GM19468 (cell line): ENCODE data around the gene MLC1.

Experiments used
- ATAC-seq: cut with Tn5 transposase; IDR thresholded peaks from one replicate; pipeline ENCODE4 v1.9.1; 2021; ENCODE audit warnings: mild to moderate bottlenecking, moderate library complexity, moderate number of reproducible peaks; ENCODE audit not compliant: unreplicated experiment; ENCODE audit errors: extremely low read depth

MLC1 gene

DNA sequence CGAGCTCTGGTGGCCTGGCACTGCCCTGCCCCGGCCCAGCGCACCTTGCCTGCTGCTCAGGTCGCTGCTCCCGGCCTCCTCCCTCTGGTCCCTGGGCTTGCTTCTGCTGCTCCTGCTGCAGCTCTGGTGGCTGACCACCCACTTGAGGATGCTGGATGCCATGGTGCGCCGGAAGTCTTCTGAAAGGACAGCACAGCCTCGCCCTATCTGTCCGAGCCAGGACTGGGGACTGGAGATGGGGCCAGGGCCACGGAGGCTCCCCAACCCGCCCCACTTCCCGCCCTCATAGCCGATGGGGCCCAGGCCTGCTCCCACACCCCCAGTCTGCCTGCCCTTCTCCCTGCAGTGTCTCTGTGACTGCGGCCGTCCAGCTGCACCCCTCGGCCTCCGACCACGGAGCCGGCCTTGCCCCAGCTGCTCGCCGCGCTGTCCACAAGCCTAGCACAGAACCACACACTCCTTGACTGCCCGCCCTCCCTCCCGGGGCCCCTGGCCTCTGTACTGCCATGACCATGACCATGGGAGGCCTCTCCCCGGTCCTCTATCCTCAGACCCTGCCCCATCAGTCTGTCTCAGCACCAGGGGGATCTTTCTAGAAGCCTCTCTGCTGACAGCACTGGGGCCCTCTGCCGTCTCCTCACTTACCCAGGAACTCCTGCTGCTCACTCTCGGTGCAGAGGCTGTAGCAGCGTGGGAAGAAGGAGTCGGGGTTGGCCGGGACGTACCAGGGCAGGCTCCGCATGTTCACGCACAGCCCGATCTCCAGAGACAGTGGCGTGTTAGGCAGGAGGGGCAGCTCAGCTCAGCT, 39.8 kb downstream of the MLC1 start:
- ATAC-seq: no peak

DNA sequence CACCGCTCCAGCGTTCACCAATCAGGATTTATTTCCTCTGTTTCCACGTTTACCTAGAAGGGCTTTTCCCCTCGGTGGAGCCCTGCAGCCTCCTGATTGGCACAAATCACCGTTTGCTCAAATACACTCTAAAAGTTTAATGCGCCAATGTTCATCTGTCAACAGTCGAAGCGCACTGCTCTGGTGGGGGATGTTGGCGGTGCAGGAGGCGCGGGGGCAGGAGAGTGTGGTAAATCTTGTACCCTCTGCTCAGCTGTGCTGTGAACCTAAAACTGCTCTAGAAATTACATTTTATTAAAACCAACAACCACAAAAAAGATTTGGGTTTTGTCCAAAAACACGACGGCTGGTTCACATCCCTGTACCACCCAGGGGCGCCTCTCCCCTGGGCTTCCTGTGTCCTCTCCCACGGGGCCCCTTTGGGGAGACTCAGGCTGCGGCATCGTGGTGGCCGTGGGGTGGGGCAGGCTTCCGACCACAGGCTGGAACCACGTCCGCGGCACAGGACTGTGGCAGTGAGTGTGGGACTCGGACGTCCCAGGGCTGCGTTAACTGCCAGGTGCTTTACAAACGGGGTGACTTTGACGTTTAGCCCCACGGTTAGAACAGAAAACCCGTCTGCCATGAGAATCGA, 40.6 kb downstream of the MLC1 start:
- ATAC-seq: no peak

DNA sequence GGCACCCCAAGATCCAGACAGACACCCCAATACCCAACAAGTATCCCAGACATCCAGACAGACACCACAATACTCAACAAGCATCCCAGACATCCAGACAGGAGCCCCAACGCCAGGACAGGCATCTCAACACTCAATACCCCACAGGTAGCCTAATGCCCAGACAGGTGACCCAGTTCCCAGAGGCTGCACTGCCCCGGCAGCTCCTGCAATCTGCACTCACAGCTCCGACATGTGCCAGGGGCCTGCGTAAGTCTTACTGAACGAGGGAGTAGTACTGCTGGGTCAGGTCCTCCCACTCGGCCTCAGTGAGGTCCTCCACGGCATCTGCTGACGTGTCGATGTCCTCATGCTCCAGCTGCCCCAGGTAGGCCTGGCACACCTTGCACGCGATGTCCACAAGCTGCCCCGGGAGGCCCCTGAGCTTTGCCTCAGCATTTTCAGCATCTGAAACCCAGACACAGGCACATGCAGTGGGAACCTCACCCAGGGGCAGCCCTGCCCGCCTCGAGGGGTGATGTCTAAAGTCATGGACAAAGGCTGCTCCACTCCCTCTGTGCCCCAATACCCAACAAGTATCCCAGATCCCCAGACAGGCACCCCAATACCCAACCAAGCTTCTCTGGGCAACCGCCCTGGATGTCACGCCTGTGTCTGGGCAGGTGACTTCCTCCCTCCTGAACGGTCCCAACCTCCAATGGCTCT, 43.7 kb downstream of the MLC1 start:
- ATAC-seq: no peak

DNA sequence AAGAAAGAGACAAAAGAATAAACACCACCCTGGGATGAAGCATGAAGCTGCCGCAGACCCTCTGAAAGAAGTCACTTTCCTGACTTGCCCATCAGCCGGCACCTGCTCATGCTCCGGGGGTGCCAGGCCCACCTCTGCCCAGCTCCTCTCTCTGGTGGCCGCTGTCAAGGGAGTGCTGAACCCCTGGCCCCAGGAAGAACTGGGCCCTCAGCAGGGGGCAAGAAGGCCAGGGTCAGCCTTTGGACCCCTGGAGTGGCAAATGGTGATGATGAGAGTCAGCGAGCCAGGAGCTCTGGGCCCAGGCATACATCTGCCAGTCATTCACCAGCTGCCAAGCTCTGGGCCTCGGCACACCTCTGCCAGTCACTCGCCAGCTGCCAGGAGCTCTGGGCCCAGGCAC, 44.5 kb downstream of the MLC1 start:
- no peak for ATAC-seq

DNA sequence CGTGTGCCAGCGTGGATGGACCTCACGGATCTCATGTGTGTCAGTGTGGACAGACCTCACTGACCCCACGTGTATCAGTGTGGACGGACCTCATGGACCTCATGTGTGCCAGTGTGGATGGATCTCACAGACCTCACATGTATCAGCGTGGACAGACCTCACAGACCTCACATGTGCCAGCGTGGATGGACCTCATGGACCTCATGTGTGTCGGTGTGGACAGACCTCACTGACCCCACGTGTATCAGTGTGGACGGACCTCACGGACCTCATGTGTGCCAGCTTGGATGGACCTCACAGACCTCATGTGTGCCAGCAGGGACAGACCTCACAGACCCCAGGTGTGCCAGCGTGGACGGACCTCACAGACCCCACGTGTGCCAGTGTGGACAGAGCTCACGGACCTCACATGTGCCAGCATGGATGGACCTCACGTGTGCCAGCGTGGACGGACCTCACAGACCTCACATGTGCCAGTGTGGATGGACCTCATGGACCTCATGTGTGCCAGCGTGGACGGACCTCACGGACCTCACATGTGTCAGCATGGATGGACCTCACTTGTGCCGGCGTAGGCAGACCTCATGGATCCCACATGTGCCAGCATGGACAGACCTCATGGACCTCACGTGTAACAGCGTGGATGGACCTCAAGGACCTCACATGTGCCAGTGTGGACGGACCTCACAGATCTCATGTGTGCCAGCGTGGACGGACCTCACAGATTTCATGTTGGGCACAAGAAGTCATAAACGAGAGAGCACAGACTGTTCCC, 45.4 kb downstream of the MLC1 start:
- no peak for ATAC-seq

DNA sequence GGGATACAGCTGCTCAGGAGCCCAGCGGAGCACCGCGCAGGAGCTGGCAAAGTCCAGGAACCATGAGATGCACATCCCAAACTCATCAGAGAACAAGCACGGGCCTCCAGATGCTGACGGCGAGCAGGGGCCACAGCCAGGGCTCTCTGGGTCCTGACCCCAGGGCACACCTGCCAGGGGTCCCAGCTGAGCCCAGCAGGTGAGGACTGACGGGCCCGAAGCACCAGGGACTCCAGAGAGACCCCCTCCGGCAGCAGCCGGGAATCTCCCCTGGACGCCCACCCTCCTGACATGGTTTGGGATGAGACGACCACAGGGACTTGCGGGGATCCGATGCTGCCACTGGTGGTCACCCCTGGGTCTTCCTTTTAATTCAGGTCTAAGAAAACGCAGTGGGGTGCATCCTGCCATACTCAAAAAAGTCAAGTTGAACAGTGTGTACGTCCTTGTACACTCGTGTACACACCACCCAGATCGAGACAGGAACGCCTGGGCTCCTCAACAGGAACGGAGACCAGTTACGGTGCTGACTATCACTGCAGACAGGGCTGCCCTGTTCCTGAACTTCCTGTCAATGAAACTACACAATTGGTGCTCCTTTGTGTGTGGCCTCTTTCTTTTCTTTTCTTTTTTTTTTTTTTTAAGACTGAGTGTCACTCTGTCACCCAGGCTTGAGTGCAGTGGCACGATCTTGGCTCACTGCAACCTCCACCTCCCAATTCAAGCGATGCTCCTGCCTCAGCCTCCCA, 49.1 kb downstream of the MLC1 start:
- no peak for ATAC-seq

DNA sequence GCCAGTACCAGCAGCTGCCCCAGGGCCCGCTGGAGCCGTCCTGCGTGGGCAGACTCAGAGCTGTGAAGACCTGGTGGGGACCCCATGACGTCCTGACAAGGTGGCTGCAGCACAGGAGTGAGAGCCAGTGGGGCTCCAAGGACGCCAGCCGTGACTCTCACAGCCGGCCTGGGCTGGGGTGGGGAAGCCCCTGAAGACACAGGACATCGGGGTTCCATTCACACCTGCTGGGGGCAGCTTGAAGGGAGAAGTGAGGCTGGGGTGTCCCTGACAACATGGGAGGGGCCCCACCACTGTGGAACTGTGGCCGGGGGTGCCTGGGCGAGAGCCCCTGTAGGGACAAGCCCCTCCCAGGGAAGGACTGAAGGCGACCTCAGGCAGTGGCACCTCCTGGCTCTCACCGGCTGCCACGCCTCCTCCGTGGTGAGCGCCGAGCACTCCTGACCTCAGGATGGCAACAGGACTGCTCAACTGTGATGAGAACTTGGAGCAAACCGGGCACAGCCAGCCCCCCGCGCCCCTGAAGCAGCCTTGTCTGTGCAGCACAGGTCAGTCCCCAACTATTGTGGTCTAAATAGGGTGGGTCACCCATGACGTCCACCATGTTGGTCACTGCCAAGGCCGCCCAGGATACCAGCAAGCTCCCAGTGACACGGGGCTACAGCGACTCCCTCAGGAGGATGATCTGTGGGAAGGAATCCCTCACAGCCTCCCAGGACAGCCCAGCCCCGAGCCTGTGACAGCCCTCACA, 49.9 kb downstream of the MLC1 start:
- no peak for ATAC-seq

DNA sequence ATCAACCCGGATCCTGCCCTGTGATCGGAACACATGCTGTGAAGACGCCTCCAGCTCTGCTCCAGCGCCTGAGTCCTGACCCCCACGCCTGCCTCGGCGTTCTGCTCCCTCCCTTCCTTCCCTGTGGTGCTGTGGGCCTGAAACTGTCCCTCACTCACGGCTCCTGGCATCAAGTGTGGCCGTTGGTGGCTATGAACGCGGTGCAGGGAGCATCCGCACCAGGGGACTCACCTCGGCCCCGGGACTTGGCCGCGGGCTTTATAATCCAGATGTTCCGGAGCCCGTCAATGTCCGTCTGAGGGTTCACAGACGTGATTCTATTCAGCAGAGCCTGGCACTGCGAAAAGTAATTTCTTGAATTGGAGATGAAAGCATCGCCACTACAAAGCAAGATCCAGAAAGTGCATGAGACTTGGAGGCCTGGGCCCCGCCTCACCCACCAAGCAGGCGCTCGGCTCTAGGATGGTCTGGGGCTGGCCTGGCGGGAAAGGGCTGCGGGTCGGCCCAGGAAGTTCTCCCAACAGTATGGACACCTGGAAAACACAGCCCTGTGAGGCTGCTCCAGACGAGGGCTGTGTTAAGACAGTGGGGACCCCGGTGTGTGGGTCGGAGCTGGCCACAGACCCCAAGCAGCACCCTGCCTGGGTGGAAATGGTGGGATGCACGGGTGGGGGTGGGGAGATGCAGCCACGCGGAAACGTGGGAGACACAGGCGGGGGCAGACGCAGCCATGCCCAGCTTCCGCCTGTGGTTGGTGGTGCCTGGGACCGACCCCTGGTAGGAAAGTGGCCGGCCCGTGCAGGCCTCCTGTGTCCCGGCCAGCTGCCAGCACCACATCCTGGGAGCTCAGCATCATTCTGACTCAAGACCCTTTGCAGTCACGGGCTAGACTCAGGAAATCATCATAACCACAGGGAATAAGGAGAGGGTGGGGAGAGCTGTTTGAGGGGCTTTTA, 50.8 kb downstream of the MLC1 start:
- no peak for ATAC-seq

DNA sequence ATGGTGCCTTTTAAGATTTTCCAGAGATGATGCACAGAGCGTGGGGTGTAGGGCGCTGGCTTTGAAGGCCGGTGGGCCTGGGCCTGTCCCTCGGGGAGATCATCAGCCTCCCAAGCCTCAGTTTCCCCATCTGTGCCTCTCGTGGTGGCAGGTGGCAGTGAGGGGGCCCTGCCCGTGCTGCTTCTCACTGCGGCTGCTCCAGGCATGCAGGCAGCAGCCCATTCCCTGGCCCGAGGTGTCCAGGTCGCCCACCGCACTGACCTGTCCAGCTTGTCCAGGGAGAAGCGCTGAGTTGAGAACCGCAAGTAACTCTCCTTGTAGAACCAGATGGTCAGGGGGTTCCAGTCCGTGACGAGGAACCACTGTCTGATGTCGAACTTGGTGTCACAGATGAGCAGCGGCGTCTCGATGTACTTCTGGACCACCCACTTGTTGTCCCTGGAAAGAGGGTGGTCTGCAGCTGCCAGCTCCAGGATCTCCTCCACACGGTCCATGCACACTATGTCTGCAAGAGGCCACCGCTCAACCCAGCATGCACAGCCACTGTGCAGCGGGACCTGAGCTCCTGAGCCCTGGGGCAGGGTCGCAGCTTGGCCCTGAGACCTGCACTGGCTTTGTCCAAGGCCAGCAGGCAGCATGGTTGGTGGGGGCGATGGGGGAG, 52.2 kb downstream of the MLC1 start:
- no peak for ATAC-seq

DNA sequence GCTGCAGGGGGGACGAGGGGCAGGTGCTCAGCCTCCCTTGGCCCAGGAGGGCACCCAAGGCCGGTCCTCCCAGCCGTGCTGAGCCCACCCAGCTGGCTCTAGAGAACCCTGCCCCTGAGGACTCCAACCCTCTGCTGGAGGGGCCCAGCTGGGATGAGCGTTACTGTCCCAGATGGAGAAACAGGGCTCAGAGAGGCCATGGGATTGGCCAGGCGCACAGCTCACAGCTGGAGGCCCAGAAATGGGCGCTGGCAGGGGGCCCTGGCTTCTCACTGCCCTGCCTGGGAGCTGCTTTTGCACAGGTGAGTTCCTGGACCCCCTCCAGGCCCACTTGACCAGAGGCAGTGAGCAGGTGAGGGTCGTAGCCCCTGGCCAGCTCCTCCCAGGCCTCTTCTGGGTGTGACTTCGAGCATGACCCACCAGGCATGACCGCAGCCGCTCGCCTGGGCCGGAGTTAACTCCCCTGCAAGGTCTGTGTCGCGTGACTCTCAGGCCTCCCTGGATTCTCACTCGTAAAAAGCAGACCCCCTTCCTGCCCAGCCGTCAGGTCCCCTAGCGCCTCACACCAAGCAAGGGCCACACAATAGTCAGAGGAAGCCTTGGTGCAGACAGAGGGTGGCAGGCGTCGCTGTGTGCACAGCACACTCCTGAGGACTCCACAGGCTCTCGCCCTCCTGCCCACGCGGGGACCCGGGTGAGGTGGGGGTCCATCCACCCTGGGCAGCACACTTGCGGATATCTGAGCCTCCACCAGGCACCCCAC, 52.9 kb downstream of the MLC1 start:
- ATAC-seq: no peak

DNA sequence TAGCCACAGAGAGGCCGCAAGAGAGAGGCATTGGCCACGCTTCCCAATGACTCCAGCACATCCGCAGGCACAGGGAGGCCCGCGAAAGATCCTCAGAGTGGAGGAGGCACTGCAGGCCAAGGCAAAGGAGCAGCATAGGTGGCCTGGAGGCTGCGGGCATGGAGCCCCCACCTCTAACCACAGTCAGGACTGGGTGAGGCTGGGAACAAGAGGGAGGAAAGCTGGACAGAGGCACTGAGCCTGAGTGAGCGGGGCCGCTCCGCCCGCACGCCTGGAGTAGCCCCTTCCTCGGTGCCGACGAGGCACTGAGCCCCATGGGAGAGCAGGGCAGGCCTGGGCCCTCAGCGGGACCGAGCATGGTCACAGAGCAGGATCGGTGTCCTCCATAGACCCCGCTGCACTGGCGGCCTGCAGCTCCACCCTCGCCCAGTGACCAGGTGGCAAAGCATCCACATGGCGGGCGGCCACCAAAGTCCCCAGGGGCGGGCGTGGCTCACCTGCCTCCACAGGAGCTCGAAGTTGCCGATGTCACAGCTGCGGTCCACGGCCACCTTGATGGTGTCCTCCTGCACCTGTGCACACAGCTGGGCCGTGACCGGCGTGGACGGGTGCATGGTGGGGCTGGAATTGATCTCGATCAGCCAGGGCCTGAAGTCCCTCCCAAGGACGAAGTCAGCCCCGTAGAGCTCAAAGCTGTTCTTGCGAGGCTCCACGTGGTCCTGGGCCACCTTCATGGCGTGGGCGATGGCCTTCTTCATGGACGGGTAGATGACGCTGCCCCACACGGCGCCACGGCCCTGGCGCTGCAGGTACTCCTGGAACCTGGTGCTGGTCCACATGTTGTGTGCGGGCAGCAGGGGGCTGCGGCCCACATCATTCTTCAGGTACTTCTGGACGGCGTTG, 53.8 kb downstream of the MLC1 start:
- ATAC-seq: no peak

DNA sequence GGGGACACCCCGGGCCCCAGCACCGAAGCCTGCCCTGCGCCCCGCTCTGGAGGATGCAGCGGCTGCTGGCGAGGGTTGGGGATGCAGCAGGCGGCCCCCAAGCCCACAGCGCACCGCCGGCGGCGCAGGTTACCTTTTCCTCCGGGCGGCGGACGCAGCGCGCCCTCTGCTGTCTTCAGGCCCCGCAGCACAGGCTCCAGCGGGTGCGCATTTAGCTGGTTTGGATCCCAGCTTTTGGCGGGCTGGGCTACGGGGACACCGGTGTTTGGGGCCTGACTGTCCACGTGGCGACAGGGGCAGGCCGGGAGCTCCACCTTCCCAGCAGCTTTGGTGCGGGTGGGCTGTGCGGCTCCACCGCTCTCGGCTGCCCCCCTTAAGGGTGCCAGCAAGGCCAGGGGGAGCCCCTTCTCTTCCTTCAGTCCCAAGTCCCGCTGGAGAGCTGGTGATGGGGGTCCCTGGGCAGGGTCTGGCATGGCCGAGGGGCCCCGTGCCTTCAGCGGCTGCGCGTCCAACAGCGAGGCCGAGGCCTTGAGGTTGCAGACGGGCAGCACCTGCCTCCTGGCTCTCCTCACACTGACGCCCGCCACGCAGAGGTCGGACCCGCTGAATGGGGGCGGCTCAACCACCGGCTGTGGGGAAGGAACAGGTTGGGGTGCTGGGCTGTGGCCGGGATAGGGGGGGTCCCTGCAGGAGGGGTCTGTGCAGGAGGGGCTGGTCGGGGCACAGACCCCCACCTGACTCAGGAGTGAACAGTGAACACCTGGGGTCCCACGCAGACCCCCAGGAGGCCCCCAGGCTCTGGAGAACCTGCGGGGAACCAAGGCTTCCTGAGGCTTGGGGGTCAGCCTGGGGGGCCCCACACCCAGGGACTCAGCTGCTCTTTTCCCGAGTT, 54.7 kb downstream of the MLC1 start:
- no peak for ATAC-seq

DNA sequence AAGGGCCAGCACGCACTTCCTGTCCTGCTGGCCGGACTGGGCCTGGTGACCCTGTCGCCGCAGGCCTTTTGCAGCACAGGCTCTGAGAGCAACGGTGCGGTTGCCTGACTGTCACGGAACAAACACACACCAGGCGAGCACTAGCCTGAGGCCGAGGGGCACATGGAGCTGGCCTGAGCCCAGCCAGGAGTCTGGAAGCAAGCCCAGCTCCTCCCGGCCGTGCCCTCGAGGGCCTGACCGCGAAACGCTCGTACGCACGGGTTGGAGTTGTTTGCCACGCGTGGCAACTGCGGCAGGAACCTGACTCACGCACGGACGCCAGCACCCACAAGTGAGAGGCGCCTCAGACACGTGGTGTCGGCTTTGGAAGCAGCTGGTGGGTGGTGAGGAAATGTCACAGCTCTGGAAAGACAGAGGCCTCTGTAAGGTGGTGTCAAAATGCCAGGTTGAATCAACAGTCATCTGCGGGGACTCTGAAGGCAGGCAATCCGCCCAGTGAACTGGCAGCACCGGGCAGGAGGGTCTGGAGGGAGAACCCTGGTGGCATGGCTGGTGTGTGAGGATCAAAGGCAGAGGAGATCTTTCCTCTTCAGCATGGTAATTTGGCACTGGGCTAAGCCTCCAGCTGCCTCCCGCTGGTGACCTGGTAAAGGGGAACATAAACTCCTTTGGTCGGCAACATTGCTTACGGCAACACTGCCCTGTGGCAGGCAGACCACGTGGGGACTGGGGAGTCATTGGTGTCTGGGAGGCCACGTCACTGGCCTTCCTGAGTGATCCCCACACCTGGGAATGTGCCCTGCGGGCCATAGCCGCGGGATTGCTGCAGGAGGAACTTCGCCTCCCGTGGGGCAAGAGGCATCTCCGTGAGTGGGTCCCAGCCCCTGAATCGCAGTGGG, 57.3 kb downstream of the MLC1 start:
- no peak for ATAC-seq

DNA sequence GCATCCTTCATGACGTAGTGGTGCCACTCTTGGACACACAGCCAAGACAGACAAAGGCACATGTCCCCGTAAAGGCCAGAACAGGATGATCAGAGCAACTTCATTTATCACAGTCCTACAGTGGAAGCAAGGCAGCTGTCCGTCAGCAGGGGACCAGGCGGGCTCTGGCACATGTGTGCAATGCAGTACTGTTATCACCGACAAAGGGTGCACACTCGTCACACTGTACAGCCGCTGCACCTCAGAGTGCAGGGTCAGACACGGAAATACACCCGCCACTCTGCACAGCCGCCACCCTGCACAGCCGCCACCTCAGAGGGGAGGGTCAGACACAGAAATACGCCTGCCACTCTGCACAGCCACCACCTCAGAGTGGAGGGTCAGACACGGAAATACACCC, 59.2 kb downstream of the MLC1 start:
- no peak for ATAC-seq
